NT2/D1 (cell line): ENCODE results near the gene GPATCH1.
"Not testable (repeated sequence)": the region's sequence is repeated elsewhere in the genome, so short reads cannot be mapped to it uniquely, and the experiment has no call there.

Experiments
- DNase-seq: peaks from one replicate; pipeline ENCODE4 v3.0.0-alpha.2; 2011; ENCODE audit warnings: low read depth, low spot score
- H3K27me3 ChIP-seq: 2 replicates; pipeline ENCODE4 v1.6.0; 2011; ENCODE audit warnings: mild to moderate bottlenecking; ENCODE audit not compliant: insufficient read length, insufficient read depth
- H3K36me3 ChIP-seq: 2 replicates; pipeline ENCODE4 v1.6.1; 2011; ENCODE audit warnings: mild to moderate bottlenecking, low read length, mixed read lengths; ENCODE audit not compliant: insufficient read depth, insufficient read length
- H3K4me1 ChIP-seq: 2 replicates; pipeline ENCODE4 v1.5.1; 2011; ENCODE audit not compliant: insufficient read depth, insufficient read length
- H3K4me3 ChIP-seq: 2 replicates; pipeline ENCODE4 v1.5.1; 2011; ENCODE audit warnings: low read depth; ENCODE audit not compliant: insufficient read length
- H3K9ac ChIP-seq: 2 replicates; pipeline ENCODE4 v1.6.0; 2011; ENCODE audit warnings: low read depth; ENCODE audit not compliant: insufficient read length
- H3K9me3 ChIP-seq: 2 replicates; pipeline ENCODE4 v1.5.1; 2011; ENCODE audit warnings: mild to moderate bottlenecking, low read length; ENCODE audit not compliant: insufficient read depth
- SUZ12 ChIP-seq: IDR thresholded peaks from 2 replicates; pipeline ENCODE4 v1.6.1; 2011; ENCODE audit not compliant: insufficient read length, insufficient read depth; ENCODE audit errors: extremely low read depth
- YY1 ChIP-seq: IDR thresholded peaks from 2 replicates; pipeline ENCODE4 v1.6.1; 2011; ENCODE audit not compliant: insufficient read length, insufficient read depth
- ZNF274 ChIP-seq: IDR thresholded peaks from 2 replicates; pipeline ENCODE4 v1.6.1; 2011; ENCODE audit warnings: mild to moderate bottlenecking, low read depth, low read length

GPATCH1 gene

DNA sequence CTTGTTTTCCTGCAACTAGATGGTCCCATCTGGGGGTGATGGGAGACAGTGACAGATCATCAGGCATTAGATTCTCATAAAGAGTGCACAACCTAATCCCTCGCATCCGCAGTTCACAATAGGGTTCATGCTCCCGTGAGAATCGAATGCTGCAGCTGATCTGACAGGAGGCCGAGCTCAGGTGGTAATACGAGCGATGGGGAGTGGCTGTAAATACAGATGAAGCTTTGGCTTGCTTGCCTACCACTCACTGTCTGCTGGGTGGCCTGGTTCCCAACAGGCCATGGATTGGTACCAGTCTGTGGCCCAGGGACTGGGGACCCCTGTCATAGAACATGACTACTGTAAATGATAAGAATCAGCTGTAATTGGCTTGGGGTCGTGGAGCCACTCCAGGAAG lies 78.9 kb downstream of the GPATCH1 start:
- Histone ChIP-seq H3K4me3 (no peak overlapping the region), H3K36me3 (no peaks in the 10 kb centered on the region), H3K27me3 (no peaks in the 10 kb centered on the region), H3K4me1 (no peaks in the 10 kb centered on the region), H3K9me3 (no peaks in the 10 kb centered on the region), H3K9ac (no peak overlapping the region)
- no peak for TF ChIP-seq ZNF274
- TF ChIP-seq YY1: no peak
- TF ChIP-seq SUZ12: no peak
- no peak for DNase-seq

DNA sequence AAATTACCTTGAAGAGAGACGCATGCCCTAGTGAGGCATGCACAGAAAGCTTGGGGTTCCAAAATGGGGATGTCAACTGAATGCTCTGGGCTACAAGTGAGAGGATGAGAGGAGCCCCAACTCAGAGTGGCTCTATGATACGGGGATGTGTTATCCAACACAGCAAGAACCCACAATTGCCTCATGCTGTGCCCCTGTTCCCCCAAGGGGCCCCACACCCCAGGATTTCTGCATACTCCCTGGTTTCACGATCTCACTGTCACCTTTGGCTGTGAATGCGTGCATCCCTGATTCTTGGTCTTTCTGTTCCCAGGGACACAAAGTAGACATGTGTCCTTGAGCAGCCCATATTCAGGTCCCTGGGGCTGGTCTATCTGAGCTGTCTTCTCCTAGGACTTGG lies 80.2 kb downstream of the GPATCH1 start:
- no peak overlapping the region for H3K4me3 ChIP-seq
- H3K4me1 ChIP-seq: no peaks in the 10 kb centered on the region
- H3K9me3 ChIP-seq: no peaks in the 10 kb centered on the region
- no peaks in the 10 kb centered on the region for H3K27me3 ChIP-seq
- DNase-seq: no peak
- H3K36me3 ChIP-seq: no peaks in the 10 kb centered on the region
- no peak overlapping the region for H3K9ac ChIP-seq
- no peak for TF ChIP-seq YY1
- TF ChIP-seq SUZ12: no peak
- TF ChIP-seq ZNF274: no peak

DNA sequence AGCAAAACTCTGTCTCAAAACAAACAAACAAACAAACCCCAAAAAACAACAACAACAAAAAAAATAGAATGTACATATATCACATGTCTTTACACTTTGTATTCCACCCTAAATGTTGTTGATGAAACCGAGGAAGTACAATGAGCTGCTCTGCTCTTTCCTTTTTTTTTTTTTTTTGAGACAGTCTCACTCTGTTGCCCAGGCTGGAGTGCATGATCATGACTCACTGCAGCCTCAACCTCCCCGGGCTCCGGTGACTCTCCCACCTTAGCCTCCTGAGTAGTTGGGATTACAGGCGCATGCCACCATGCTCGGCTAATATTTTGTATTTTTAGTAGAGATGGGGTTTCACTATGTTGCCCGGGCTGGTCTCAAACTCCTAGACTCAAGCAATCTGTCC lies 82.5 kb downstream of the GPATCH1 start:
- Histone ChIP-seq H3K9ac (no peak overlapping the region), H3K36me3 (no peaks in the 10 kb centered on the region), H3K27me3 (no peaks in the 10 kb centered on the region), H3K4me1 (no peaks in the 10 kb centered on the region), H3K4me3 (no peak overlapping the region), H3K9me3 (no peaks in the 10 kb centered on the region)
- no peak for DNase-seq
- TF ChIP-seq SUZ12 (no peak), YY1 (no peak), ZNF274 (no peak)

DNA sequence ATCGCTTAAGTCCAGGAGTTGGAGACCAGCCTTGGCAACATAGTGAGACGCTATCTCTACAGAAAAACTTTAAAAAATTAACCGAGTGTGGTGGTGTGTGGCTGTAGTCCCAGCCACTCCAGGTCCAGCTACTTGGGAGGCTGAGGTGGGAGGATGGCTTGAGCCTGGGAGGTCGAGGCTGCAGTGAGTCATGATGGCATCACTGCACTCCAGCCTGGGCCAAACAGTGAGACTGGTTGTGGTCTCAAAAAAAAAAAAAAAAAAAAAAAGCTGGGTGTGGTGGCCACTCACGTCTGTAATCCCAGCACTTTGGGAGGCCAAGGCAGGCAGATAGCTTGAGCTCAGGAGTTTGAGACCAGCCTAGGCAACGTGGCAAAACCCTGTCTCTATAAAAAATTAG lies 85.1 kb downstream of the GPATCH1 start:
- not testable (repeated sequence) for H3K9ac ChIP-seq, H3K4me3 ChIP-seq, H3K36me3 ChIP-seq, DNase-seq, H3K27me3 ChIP-seq, H3K4me1 ChIP-seq, H3K9me3 ChIP-seq

DNA sequence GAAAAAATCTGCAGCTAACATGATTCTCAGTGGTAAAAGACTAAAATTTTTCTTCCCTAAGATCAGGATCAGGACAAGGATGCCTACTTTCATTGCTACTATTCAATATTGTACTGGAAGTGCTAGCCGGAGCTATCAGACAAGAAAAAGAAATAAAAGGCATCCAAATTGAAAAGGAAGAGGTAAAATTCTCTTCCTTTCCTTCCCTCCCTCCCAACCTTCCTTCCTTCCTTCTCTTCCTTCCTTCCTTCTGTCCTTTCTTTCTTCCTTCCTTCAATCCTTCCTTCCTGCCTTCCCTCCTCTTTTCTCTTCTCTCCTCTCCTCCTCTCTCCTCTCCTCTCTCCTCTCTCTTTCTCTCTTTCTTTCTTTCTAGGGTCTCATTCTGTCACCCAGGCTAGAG lies 86.5 kb downstream of the GPATCH1 start:
- TF ChIP-seq ZNF274: no peak
- no peak for TF ChIP-seq YY1
- TF ChIP-seq SUZ12: no peak
- H3K4me1 ChIP-seq: no peaks in the 10 kb centered on the region
- no peaks in the 10 kb centered on the region for H3K27me3 ChIP-seq
- H3K4me3 ChIP-seq: no peak overlapping the region
- no peak overlapping the region for H3K9ac ChIP-seq
- no peak for DNase-seq
- no peaks in the 10 kb centered on the region for H3K36me3 ChIP-seq
- no peaks in the 10 kb centered on the region; the same call in 1 of the 2 replicates for H3K9me3 ChIP-seq

DNA sequence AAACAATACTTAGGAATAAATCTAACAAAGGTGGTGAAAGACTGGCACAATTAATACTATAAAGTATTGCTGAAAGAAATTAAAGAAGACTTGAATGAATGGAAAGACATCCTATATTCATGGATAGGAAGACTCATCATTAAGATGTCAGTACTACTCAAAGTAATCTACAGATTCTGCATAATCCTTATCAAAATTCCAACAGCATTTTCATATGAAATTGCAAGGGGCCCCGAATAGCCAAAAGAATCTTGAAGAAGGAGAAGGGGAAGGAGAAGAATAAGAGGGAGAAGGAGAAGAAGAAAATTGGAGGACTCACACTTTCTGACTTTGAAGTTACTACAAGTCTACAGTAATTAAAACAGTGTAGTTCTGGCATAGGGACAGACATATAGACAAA lies 87.5 kb downstream of the GPATCH1 start:
- no peak overlapping the region for H3K9ac ChIP-seq
- DNase-seq: no peak
- H3K4me3 ChIP-seq: no peak overlapping the region
- H3K27me3 ChIP-seq: no peaks in the 10 kb centered on the region
- peaks cover 2% of the 10 kb centered on the region for H3K4me1 ChIP-seq
- H3K36me3 ChIP-seq: peaks cover 4% of the 10 kb centered on the region
- no peaks in the 10 kb centered on the region; the same call in 1 of the 2 replicates for H3K9me3 ChIP-seq
- TF ChIP-seq ZNF274 (no peak), YY1 (no peak), SUZ12 (no peak)

DNA sequence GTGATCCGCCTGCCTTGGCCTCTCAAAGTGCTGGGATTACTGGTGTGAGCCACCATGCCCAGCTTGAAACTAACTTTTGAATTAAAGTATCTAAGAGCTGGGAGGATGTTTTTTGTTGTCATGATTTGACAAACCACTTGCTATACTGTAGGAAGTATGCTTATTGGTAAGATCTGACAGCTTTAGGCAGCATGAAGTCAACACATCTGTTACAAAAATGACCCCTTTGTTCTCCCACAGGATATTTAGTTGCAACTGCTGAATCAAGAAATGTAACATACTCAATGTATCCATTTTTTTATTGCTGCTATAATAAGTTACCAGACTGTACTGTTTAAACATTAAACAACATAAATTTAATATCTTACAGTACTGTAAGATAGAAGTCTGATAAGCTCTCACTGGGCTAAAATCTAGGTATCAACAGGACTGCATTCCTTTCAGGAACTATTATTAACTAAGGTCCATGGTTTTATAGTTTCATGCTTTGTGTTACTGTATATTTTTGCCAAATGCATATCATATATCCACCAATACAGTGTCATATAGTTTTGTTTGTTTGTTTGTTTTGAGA lies 90.3 kb downstream of the GPATCH1 start:
- no peak overlapping the region for H3K4me3 ChIP-seq
- DNase-seq: no peak
- no peaks in the 10 kb centered on the region; the same call in 1 of the 2 replicates for H3K9me3 ChIP-seq
- peaks cover 10% of the 10 kb centered on the region for H3K4me1 ChIP-seq
- H3K9ac ChIP-seq: no peak overlapping the region
- H3K27me3 ChIP-seq: no peaks in the 10 kb centered on the region
- peaks cover 8% of the 10 kb centered on the region for H3K36me3 ChIP-seq
- TF ChIP-seq ZNF274 (no peak), YY1 (no peak), SUZ12 (no peak)

DNA sequence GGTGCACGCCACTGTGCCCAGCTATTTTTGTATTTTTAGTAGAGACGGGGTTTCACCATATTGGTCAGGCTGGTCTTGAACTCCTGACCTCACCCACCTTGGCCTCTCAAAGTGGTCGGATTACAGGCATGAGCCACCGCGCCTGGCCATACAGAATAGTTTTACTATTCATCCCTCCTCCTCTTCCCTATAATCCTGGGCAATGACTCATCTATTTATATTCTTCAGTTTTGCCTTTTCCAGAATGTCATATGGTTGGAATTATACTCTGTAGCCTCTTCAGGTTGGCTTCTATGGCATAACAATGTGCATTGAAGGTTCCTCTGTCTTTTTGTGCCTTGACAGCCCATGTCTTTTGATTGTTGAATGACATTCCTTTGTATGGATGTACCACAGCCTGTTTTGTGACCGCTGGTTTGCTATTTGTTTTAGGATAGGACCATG lies 91.0 kb downstream of the GPATCH1 start:
- Histone ChIP-seq H3K36me3 (peaks cover 8% of the 10 kb centered on the region), H3K9me3 (no peaks in the 10 kb centered on the region; the same call in 1 of the 2 replicates), H3K4me3 (no peak overlapping the region), H3K9ac (no peak overlapping the region), H3K4me1 (peaks cover 10% of the 10 kb centered on the region), H3K27me3 (no peaks in the 10 kb centered on the region)
- DNase-seq: no peak
- no peak for TF ChIP-seq SUZ12
- no peak for TF ChIP-seq ZNF274
- TF ChIP-seq YY1: no peak
